Measurements from ENCODE around the gene FOXRED2. TPM values are rescaled to one million over a fixed set of nuclear protein-coding genes. Genes with fewer than 3 reads are reported as not detected.

Gene FOXRED2
- 10 to 100 TPM; 10.1 to 12.9 TPM for total RNA-seq

DNA sequence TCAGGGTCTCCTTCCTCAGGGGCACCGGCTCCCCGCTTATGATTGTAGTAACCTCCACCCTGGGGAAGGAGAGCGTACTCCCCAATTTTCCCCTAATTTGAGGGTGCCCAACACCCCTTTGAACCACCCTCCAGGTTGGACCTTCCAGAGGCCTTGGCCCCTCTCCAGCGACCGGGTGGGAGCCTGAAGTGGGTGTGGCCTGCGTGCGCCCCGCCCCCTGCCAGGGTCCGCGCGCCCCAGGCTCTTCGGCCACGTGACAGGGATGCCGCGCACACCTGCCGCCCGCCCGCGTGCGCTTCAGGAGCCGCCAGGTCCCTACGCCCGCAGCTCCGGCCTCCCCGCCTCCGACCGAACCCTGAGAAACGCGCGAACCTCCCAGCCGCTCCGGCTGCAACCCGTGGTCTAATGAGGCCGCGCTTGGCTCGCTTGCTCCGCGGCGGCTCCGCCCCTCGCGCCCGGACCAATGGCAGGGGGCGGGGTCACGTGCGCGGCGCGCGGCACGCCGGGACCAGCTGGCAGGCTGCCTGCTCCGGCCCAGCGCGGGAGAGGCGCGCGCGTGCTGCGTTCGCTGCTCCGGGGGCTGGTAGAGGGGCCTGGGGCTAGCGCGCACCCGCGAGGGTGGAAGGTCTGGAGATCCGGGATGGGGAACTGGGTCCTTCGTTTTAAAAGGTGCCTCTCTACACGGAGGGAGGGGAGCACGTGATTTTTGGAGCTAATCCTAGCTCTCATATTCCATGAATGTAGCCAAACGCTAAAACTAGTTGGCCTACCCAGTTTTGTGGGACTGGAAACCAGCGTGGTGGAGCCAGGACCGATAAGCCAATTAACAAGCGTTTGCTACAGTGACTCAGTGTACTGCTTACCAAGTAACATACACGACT lies at the start of gene FOXRED2:
FOXRED2 (minus strand) TSS at position 404 of the 881 bp plus-strand sequence. CDS start 618 bp downstream, outside the sequence.
- peak; percentile 93 for DNase-seq
- Mint-ChIP-seq H3K9me3 (no peaks in the 10 kb centered on the region), H3K27me3 (no peaks in the 10 kb centered on the region), H3K4me1 (peaks cover 23% of the 10 kb centered on the region), H3K4me3 (peak within 1 kb of the TSS; percentile 67), H3K27ac (no peak within 1 kb of the TSS), H3K36me3 (ENCODE audit: low read depth) (peaks cover 19% of the 10 kb centered on the region)
- POLR2A ChIA-PET: interaction anchor here (0.8 to 7.2 kb wide), 20 partner anchors 9 to 643 kb away, joined by 3 to 66 read pairs (median 4); partner anchors contain the start of genes APOL2, EIF3D, IFT27 and IL2RB
- CTCF ChIA-PET: interaction anchor here (1.4 to 1.6 kb wide), 2 partner anchors 20 to 206 kb away, joined by 6 to 7 read pairs; no protein-coding TSS in a partner anchor

DNA sequence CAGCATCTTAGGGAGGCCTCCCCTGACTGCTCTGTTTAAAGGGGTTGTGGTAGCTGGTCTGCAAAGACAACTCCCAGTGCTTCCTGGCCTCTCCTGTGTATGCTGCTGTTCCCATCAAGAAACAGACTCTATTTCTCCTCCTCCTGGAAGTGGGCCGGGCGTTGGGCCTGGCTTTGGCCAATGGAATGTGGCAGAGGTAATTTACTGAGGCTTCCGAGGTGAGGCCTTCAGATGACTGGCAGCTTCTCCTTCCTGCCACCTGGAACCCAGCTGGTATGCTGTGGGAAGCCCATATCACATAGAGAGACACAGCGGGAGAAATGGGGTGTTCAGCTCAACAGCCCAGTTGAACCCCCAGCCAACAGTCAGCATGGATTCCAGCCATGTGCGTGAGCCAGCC lies 47.3 kb upstream of the FOXRED2 start:
- H3K4me3 Mint-ChIP-seq: no peak overlapping the region

DNA sequence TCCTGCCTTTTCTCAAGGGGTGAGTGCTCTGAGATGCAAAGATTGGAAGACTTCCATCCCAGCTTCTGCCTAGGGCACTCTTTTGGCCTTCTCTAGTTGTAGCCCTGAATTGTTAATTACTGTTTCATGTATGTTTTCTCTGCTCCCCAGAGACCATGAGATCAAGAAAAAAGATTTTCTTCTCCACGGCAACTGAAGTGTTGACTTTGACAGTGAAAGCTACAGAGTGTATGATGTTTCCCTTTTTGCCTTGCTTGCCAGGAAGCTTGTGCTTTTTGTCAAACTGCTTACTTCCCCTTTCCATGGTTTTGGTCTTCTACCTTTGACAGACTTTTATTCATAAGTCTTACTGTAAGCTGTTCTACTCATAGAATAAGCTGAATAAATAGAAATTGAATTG lies 45.4 kb upstream of the FOXRED2 start:
- no peak for DNase-seq
- CTCF ChIA-PET: interaction anchor here (0.8 kb wide), 1 partner anchor 92 kb away, joined by 3 read pairs; no protein-coding TSS in a partner anchor
- peaks cover 17% of the 10 kb centered on the region for H3K4me1 Mint-ChIP-seq
- no peak overlapping the region for H3K27ac Mint-ChIP-seq
- peaks cover 37% of the 10 kb centered on the region for H3K27me3 Mint-ChIP-seq
- H3K36me3 Mint-ChIP-seq (ENCODE audit: low read depth): no peaks in the 10 kb centered on the region
- no peaks in the 10 kb centered on the region for H3K9me3 Mint-ChIP-seq
- H3K4me3 Mint-ChIP-seq: no peak overlapping the region
- POLR2A ChIA-PET: no interaction called here

More for the DNA sequence above, 47.3 kb upstream of the FOXRED2 start:
- H3K36me3 Mint-ChIP-seq (ENCODE audit: low read depth): no peaks in the 10 kb centered on the region
- CTCF ChIA-PET: no interaction called here
- H3K27ac Mint-ChIP-seq: no peak overlapping the region
- POLR2A ChIA-PET: no interaction called here
- H3K9me3 Mint-ChIP-seq: no peaks in the 10 kb centered on the region
- no peak for DNase-seq
- peaks cover 37% of the 10 kb centered on the region for H3K27me3 Mint-ChIP-seq
- peaks cover 7% of the 10 kb centered on the region for H3K4me1 Mint-ChIP-seq

- CTCF ChIA-PET: interaction anchor here (0.5 kb wide), 1 partner anchor 18 kb away, joined by 5 read pairs; no protein-coding TSS in a partner anchor
- H3K9me3 Mint-ChIP-seq: no peaks in the 10 kb centered on the region
- H3K27me3 Mint-ChIP-seq: peaks cover 35% of the 10 kb centered on the region
- no peak overlapping the region for H3K27ac Mint-ChIP-seq
- H3K36me3 Mint-ChIP-seq (ENCODE audit: low read depth): no peaks in the 10 kb centered on the region
- peaks cover 29% of the 10 kb centered on the region for H3K4me1 Mint-ChIP-seq
- POLR2A ChIA-PET: no interaction called here
- no peak overlapping the region for H3K4me3 Mint-ChIP-seq
- DNase-seq: no peak
Observed at GRCh38 chr22:36550701-36551495, 44.1 kb upstream of the FOXRED2 start.

DNA sequence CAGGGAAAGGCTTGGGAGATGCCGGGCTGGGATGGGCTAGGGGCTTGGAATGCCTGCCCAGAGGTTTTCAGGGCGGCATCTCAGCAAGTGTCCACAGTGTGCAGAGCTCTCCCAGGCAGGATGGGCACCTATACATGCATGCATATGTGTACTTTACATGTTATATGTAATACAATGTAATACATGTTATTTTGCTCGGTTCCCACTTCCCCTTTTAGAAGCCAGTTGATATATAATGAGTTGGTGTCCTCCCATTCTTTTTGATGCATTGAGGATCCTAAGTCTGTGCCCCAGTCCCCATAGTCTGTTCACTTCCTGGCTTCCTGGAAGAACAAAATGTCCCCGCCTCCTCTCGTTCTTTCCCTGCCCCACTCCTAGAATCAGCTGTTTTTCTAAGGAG lies 42.2 kb upstream of the FOXRED2 start:
- no peak overlapping the region for H3K27ac Mint-ChIP-seq
- no peak for DNase-seq
- H3K27me3 Mint-ChIP-seq: peaks cover 30% of the 10 kb centered on the region
- CTCF ChIA-PET: interaction anchor here (1.1 kb wide), 1 partner anchor 208 kb away, joined by 3 read pairs; no protein-coding TSS in a partner anchor
- H3K9me3 Mint-ChIP-seq: no peaks in the 10 kb centered on the region
- POLR2A ChIA-PET: no interaction called here
- no peak overlapping the region for H3K4me3 Mint-ChIP-seq
- no peaks in the 10 kb centered on the region for H3K36me3 Mint-ChIP-seq (ENCODE audit: low read depth)
- peaks cover 45% of the 10 kb centered on the region for H3K4me1 Mint-ChIP-seq

- DNase-seq: no peak
- POLR2A ChIA-PET: no interaction called here
- Mint-ChIP-seq H3K27ac (no peak overlapping the region), H3K4me3 (no peak overlapping the region), H3K4me1 (peaks cover 49% of the 10 kb centered on the region), H3K36me3 (ENCODE audit: low read depth) (no peaks in the 10 kb centered on the region), H3K9me3 (no peaks in the 10 kb centered on the region), H3K27me3 (peaks cover 28% of the 10 kb centered on the region)
- CTCF ChIA-PET: interaction anchor here (0.7 kb wide), 1 partner anchor 553 kb away, joined by 3 read pairs; no protein-coding TSS in a partner anchor
Observed at GRCh38 chr22:36548606-36549005, 41.8 kb upstream of the FOXRED2 start.

DNA sequence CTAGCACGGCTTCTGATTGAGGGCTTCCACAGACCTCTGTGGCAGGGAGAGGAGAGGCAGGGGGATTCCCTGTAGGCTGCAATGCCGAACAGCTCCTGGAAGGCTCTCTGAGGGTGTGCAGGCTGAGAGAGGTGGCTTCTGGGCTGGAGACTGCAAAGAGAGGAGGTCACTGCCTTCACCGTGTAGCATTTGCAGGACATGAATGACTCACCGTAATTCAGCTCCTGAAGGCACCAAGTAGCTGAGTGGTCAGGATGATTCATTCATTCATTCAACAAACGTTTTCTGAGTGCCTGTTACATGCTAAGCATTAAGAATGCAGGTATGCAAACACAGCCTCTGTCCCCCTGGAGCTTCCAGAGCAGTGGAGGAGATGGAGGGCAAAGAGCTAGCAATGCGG lies 40.1 kb upstream of the FOXRED2 start:
- ChIA-PET POLR2A (interaction anchor here (0.9 to 1.2 kb wide), 3 partner anchors 17 to 309 kb away, joined by 3 to 4 read pairs (median 3); no protein-coding TSS in a partner anchor), CTCF (interaction anchor here (0.6 to 2.2 kb wide), 10 partner anchors 20 to 1126 kb away, joined by 3 to 8 read pairs (median 4); partner anchors contain the start of gene IFT27)
- Mint-ChIP-seq H3K9me3 (no peaks in the 10 kb centered on the region), H3K27me3 (peaks cover 21% of the 10 kb centered on the region), H3K4me1 (peaks cover 60% of the 10 kb centered on the region), H3K4me3 (no peak overlapping the region), H3K27ac (no peak overlapping the region), H3K36me3 (ENCODE audit: low read depth) (no peaks in the 10 kb centered on the region)
- peak; percentile 20 for DNase-seq

- H3K36me3 Mint-ChIP-seq (ENCODE audit: low read depth): no peaks in the 10 kb centered on the region
- H3K4me3 Mint-ChIP-seq: no peak overlapping the region
- no peak overlapping the region for H3K27ac Mint-ChIP-seq
Observed at GRCh38 chr22:36546092-36546804, 39.4 kb upstream of the FOXRED2 start.

DNA sequence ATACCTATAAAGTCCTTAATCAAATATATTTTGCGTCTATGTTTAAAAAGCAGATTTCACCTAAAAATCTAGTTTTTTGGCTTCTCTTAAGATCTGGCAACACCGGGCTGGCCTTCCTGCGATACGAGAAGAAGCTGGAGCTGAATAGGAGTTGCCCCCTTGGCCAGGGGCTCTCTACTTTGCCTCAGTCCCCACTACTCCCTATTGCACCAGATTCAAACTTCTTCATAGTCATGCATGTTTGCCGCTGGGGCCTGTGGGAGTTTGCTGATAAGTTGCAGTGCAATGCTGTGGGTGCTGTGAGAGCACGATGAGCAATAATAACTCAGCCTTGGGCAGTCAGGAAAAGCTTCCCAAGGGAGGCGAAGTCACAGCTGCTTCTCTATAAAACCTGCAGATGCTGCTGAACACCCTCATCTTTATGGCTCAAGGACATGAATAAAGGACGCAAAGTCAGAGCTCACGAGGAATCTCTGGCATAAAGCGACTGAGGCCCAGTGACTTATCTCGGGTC lies 37.3 kb upstream of the FOXRED2 start:
- CTCF ChIA-PET: interaction anchor here (1.2 to 1.5 kb wide), 2 partner anchors 9 to 212 kb away, joined by 3 to 6 read pairs; no protein-coding TSS in a partner anchor
- H3K4me1 Mint-ChIP-seq: peaks cover 70% of the 10 kb centered on the region

More at GRCh38 chr22:36546092-36546804, 39.4 kb upstream of the FOXRED2 start:
- CTCF ChIA-PET: interaction anchor here (1.0 to 2.2 kb wide), 7 partner anchors 21 to 310 kb away, joined by 3 to 8 read pairs (median 5); partner anchors contain the start of gene IFT27
- Mint-ChIP-seq H3K4me1 (peaks cover 65% of the 10 kb centered on the region), H3K9me3 (no peaks in the 10 kb centered on the region), H3K27me3 (peaks cover 14% of the 10 kb centered on the region)
- POLR2A ChIA-PET: interaction anchor here (0.9 to 2.5 kb wide), 4 partner anchors 16 to 310 kb away, joined by 3 to 12 read pairs (median 4); partner anchors contain the start of gene EIF3D
- peak; percentile 41 for DNase-seq

DNA sequence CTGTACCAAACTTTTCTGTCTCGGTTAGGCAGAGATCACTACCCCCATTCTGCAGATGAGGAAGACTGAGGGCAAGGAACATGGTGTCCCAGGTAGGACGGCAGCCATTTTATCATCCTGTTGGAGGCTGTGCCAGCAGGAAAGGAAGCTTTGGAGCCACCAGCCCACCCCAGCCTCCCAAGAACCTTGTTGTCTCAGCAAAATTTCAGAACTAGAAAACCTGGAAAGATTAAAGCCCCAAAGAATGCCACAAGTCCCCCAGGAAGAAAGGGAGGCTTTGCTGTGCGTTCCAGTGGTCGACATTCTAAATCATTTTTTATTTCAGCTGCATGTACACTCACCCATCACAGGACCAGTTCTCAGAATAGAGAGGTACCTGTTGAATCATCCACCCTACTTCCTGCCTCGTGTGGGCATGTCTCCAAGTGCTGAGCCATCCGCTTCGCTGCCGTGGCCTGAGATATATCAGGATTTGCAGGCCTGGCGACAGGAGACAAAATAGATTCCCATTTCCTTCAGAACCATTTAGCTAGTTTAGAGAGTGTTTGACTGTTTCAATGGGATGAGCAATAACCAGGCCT lies 35.1 kb upstream of the FOXRED2 start:
- H3K4me1 Mint-ChIP-seq: peaks cover 56% of the 10 kb centered on the region
- CTCF ChIA-PET: interaction anchor here (1.3 to 2.2 kb wide), 3 partner anchors 10 to 314 kb away, joined by 3 to 8 read pairs (median 7); partner anchors contain the start of gene EIF3D
- POLR2A ChIA-PET: interaction anchor here (1.0 to 2.4 kb wide), 4 partner anchors 13 to 702 kb away, joined by 3 to 42 read pairs (median 4); partner anchors contain the start of genes EIF3D and IFT27
- no peaks in the 10 kb centered on the region for H3K27me3 Mint-ChIP-seq
- H3K4me3 Mint-ChIP-seq: peak overlapping the region; percentile 27
- peak; percentile 64 for DNase-seq
- H3K27ac Mint-ChIP-seq: peak overlapping the region; percentile 85
- H3K9me3 Mint-ChIP-seq: no peaks in the 10 kb centered on the region
- no peaks in the 10 kb centered on the region for H3K36me3 Mint-ChIP-seq (ENCODE audit: low read depth)

More for the DNA sequence above, 37.3 kb upstream of the FOXRED2 start:
- H3K27me3 Mint-ChIP-seq: peaks cover 2% of the 10 kb centered on the region
- H3K9me3 Mint-ChIP-seq: no peaks in the 10 kb centered on the region
- DNase-seq: no peak
- H3K4me3 Mint-ChIP-seq: no peak overlapping the region
- no peak overlapping the region for H3K27ac Mint-ChIP-seq
- H3K36me3 Mint-ChIP-seq (ENCODE audit: low read depth): no peaks in the 10 kb centered on the region
- POLR2A ChIA-PET: interaction anchor here (0.6 to 2.5 kb wide), 3 partner anchors 10 to 61 kb away, joined by 3 to 12 read pairs (median 4); partner anchors contain the start of gene EIF3D

DNA sequence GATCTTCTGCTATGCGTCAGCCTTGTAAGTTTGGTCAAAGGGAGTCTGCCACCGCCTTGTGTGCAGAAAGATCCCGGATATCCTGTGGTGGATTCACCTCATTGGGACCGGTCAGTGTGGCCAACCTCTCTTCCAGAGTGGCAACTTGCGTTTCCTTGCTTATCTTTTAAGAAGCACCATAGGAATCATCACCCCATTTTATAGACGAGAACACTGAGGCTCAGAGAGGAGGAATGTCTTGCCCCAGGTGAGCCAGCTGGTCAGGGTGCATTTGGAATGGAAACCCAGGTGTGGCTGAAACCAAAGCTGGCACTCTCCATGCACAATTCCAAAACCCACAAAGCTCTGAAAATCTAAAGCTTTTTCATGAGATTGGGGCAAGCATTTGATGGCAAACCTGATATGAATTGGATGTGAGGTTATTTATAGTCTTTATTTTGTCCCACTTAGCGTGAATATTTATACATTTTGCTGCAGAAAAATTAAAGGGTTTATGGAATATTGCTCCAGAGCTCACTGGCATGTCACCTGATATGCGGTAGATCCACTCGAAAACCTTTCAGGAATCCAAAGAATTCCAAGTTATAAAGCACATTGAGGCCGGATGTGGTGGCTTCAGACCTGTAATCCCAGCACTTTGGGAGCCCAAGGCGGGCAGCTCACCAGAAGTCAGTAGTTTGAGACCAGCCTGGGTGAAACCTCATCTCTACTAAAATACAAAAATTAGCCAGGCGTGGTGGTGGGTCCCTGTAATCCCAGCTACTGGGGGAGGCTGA lies 34.2 kb upstream of the FOXRED2 start:
- no peak for DNase-seq
- ChIA-PET POLR2A (interaction anchor here (1.4 to 2.4 kb wide), 2 partner anchors 12 to 703 kb away, joined by 3 to 42 read pairs; partner anchors contain the start of gene EIF3D), CTCF (interaction anchor here (0.7 to 2.2 kb wide), 6 partner anchors 10 to 659 kb away, joined by 3 to 8 read pairs (median 3); partner anchors contain the start of gene EIF3D)
- H3K36me3 Mint-ChIP-seq (ENCODE audit: low read depth): no peaks in the 10 kb centered on the region
- peaks cover 2% of the 10 kb centered on the region for H3K27me3 Mint-ChIP-seq
- no peak overlapping the region for H3K4me3 Mint-ChIP-seq
- peak overlapping the region; percentile 3 for H3K27ac Mint-ChIP-seq
- peaks cover 49% of the 10 kb centered on the region for H3K4me1 Mint-ChIP-seq
- H3K9me3 Mint-ChIP-seq: no peaks in the 10 kb centered on the region
